Ascending aorta (tissue), 2 donors: Measurements from ENCODE around the gene CFAP92. TPM values are rescaled to one million over a fixed set of nuclear protein-coding genes. Genes with fewer than 3 reads are reported as not detected.
A peak's percentile ranks its signal among the peaks of the same experiment; 100 is the strongest.

Experiments used
- DNase-seq, 2 donors: peaks; one replicate each; pipeline ENCODE4 v3.0.0-alpha.2; 2019; ENCODE audit warnings: low spot score in 2 of 2
- H3K27ac ChIP-seq, 2 donors: fragments of 200-600 bp; sonication (generic); one replicate each; pipeline ENCODE4 v1.5.1; 2016 to 2017; ENCODE audit warnings: mild to moderate bottlenecking in 1 of 2
- H3K27me3 ChIP-seq: fragments of 200-600 bp; sonication (generic); one replicate; pipeline ENCODE4 v1.5.1; 2017
- H3K36me3 ChIP-seq, 2 donors: fragments of 200-600 bp; sonication (generic); one replicate each; pipeline ENCODE4 v1.5.1; 2016
- H3K4me1 ChIP-seq, 2 donors: fragments of 200-600 bp; sonication (generic); one replicate each; pipeline ENCODE4 v1.5.1; 2016 to 2017; ENCODE audit warnings: mild to moderate bottlenecking in 1 of 2
- H3K4me3 ChIP-seq, 2 donors: fragments of 200-600 bp; sonication (generic); one replicate each; pipeline ENCODE4 v1.5.1; 2016 to 2017; ENCODE audit warnings: mild to moderate bottlenecking in 1 of 2
- H3K9me3 ChIP-seq, 2 donors: fragments of 200-600 bp; sonication (generic); one replicate each; pipeline ENCODE4 v1.5.1; 2016
- intact Hi-C: fragments of 100-400 bp; cut with DNase I; formaldehyde crosslinking; loops from one replicate; pipeline ENCODE4 v1.15.1; 2023
- total RNA-seq: library from RNA; depleted of rRNA; stranded (reverse); fragments of >200 nt; gene quantifications from one replicate; pipeline ENCODE4 v1.1.0, GENCODE V29; 2016
- TF ChIP-seq, protein P1 (sequence below), 3 experiments: fragments of 200-600 bp in 2 of 3; fragments of 450-650 bp in 1 of 3; sonication (generic) in 2 of 3; IDR thresholded peaks; one replicate each; pipeline ENCODE4 v1.5.1; 2016 to 2019; ENCODE audit warnings: antibody characterized with exemption in 3 of 3, mild to moderate bottlenecking in 1 of 3, moderate library complexity in 1 of 3

Gene CFAP92
- total RNA-seq, 1 donor from 2014 or later = not detected

GRCh38 chr3:128910006-128910405, 83.9 kb downstream of the CFAP92 start:
- no peak for DNase-seq
- intact Hi-C loops = no loop called here
- H3K4me1 ChIP-seq = no peaks in the 10 kb centered on the region
- H3K36me3 ChIP-seq = peaks cover 85 to 97% of the 10 kb centered on the region in 2 donors
- TF ChIP-seq, protein P1, sequence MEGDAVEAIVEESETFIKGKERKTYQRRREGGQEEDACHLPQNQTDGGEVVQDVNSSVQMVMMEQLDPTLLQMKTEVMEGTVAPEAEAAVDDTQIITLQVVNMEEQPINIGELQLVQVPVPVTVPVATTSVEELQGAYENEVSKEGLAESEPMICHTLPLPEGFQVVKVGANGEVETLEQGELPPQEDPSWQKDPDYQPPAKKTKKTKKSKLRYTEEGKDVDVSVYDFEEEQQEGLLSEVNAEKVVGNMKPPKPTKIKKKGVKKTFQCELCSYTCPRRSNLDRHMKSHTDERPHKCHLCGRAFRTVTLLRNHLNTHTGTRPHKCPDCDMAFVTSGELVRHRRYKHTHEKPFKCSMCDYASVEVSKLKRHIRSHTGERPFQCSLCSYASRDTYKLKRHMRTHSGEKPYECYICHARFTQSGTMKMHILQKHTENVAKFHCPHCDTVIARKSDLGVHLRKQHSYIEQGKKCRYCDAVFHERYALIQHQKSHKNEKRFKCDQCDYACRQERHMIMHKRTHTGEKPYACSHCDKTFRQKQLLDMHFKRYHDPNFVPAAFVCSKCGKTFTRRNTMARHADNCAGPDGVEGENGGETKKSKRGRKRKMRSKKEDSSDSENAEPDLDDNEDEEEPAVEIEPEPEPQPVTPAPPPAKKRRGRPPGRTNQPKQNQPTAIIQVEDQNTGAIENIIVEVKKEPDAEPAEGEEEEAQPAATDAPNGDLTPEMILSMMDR (IDR thresholded peaks at IDR 0.05) = no peak
- H3K9me3 ChIP-seq = no peaks in the 10 kb centered on the region
- H3K27ac ChIP-seq = no peak overlapping the region
- H3K4me3 ChIP-seq = no peak overlapping the region
- no peaks in the 10 kb centered on the region for H3K27me3 ChIP-seq

- TF ChIP-seq, protein P1 (IDR thresholded peaks at IDR 0.05) = no peak
- intact Hi-C loops = no loop called here
Observed at GRCh38 chr3:128908951-128909350, 84.9 kb downstream of the CFAP92 start.

DNA sequence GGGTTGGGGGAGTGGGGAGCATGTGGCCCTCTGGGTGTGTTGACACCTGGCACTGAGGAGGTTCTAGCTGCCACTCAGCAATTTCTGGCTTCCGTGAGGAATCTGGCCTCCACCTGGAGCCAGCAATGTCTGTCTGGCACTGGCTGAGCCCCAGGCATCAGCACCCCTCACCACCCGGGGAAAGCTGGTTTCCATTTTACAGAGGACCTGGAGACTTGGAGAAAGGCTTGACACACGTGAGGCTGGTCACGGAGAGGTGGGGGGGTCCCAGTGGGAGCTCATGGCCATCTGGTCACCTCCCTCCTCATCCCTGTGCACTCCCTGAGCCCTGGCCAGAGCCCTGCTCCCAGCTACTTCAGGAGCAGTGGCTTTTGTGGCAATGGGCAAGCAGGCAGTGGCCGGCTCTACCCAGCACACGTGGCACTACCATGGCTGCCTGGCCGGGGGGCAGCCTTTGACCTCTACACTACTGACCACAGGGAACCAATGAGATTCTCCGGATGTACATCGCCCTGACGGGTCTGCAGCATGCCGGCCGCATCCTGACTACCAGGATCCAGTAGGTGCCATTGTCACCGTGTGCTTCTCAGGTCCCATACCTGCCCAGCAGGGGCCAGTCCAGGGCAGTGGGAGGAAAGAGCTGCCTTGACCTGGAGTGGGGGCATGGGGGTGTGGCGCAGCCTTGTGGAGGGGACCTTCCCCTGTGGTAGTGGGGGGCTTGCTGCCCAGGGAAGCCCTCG, 86.0 kb downstream of the CFAP92 start:
- Histone ChIP-seq H3K36me3 (peaks cover 88 to 98% of the 10 kb centered on the region in 2 donors), H3K27me3 (no peaks in the 10 kb centered on the region), H3K4me1 (no peaks in the 10 kb centered on the region), H3K9me3 (no peaks in the 10 kb centered on the region), H3K27ac (no peak overlapping the region), H3K4me3 (no peak overlapping the region)
- DNase-seq = no peak
- intact Hi-C loops = no loop called here
- TF ChIP-seq, protein P1 (IDR thresholded peaks at IDR 0.05) = no peak

More at GRCh38 chr3:128908951-128909350, 84.9 kb downstream of the CFAP92 start:
- DNase-seq = no peak
- Histone ChIP-seq H3K27ac (no peak overlapping the region), H3K9me3 (no peaks in the 10 kb centered on the region), H3K4me1 (no peaks in the 10 kb centered on the region), H3K27me3 (no peaks in the 10 kb centered on the region), H3K4me3 (no peak overlapping the region), H3K36me3 (peaks cover 90 to 98% of the 10 kb centered on the region in 2 donors)

DNA sequence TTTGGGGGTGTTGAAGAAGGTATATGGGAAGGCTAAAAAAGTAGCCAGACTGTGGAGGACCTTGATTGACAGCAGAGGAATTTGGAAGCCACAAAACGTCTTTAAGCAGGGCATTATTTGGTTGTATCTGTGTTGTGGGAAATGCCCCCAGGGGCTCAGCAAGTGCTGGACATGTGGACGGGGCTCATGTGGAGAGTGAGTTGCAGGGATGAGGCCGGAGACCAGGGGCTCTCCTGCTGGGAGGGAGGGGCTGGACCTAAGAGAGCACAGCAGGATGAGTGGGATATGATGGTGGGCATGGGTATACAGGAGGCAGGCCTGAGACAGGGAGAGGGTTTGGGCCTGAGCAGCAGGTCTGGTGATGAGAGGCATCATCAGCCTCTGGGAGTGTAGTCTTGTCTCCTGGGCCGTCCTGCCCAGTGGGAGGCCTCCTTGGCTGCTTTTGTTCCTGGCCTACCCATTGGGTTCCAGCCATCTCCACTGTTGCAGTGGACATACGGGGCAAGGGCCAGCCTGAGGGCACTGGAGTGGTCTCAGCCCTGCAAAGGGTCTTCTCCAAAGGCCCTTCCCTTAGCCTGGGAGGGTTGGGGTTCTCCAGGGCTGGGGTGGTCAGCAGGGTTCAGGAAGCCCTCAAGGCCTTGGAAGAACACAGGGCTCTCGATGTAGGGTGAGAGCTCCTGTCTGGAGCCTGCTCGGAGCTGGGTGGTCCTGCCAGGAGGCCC, 86.9 kb downstream of the CFAP92 start:
- intact Hi-C loops = no loop called here

GRCh38 chr3:128906031-128906803, 87.7 kb downstream of the CFAP92 start:
- Histone ChIP-seq H3K4me1 (no peaks in the 10 kb centered on the region), H3K27ac (no peak overlapping the region), H3K27me3 (no peaks in the 10 kb centered on the region), H3K36me3 (peaks cover 93 to 100% of the 10 kb centered on the region in 2 donors), H3K4me3 (no peak overlapping the region), H3K9me3 (no peaks in the 10 kb centered on the region)
- DNase-seq = no peak
- TF ChIP-seq, protein P1 (IDR thresholded peaks at IDR 0.05) = no peak
- intact Hi-C loops = no loop called here

More for the DNA sequence above, 86.9 kb downstream of the CFAP92 start:
- peak in 1 of 2 donors; percentile 25 for DNase-seq
- H3K27me3 ChIP-seq = no peaks in the 10 kb centered on the region
- no peaks in the 10 kb centered on the region for H3K4me1 ChIP-seq
- peaks cover 88 to 99% of the 10 kb centered on the region in 2 donors for H3K36me3 ChIP-seq
- H3K4me3 ChIP-seq = no peak overlapping the region
- no peaks in the 10 kb centered on the region for H3K9me3 ChIP-seq
- TF ChIP-seq, protein P1 (IDR thresholded peaks at IDR 0.05) = no peak
- H3K27ac ChIP-seq = no peak overlapping the region
